Caco-2 (cell line): Measurements from ENCODE around the gene RPL38. TPM values are rescaled to one million over a fixed set of nuclear protein-coding genes. Genes with fewer than 3 reads are reported as not detected.

Source experiments
- BruUV-seq: library from RNA; stranded (reverse); fragments of 400-500 nt; replicated peaks from 2 replicates; lab custom pipeline; 2021; lab: Mats Ljungman, UMichigan
- CTCF ChIA-PET: fragments of 300-600 bp; sonication (Branson Sonifier 250); formaldehyde crosslinking; loops from one replicate; lab custom pipeline; 2022; ENCODE audit warnings: antibody characterized with exemption; lab: Charles Lee
- POLR2A ChIA-PET: fragments of 300-600 bp; sonication (Branson Sonifier 250); formaldehyde crosslinking; loops from one replicate; lab custom pipeline; 2022; ENCODE audit warnings: antibody characterized with exemption; lab: Charles Lee
- DNase-seq, 2 experiments: peaks; one replicate each; pipeline versions ENCODE4 v3.0.0 to v3.0.0-alpha.2; 2020 to 2022
- H3K27me3 ChIP-seq: replicated peaks from 2 replicates; pipeline ENCODE4 v1.6.0; 2011; ENCODE audit warnings: low read length; ENCODE audit not compliant: control insufficient read depth, insufficient read depth
- H3K36me3 ChIP-seq: 2 replicates; pipeline ENCODE4 v1.5.1; 2011; ENCODE audit warnings: low read length; ENCODE audit not compliant: control insufficient read depth, insufficient read depth
- H3K4me1 ChIP-seq: fragments of 250-450 bp; sonication (Bioruptor Pico); 2 replicates; pipeline ENCODE4 v1.5.1; 2020; ENCODE audit warnings: mild to moderate bottlenecking
- H3K4me3 ChIP-seq: 2 replicates; pipeline ENCODE4 v1.5.1; 2011; ENCODE audit warnings: low read depth, mild to moderate bottlenecking, control low read depth, low read length
- H3K9me3 ChIP-seq: fragments of 250-450 bp; sonication (Bioruptor Pico); 2 replicates; pipeline ENCODE4 v1.5.1; 2020; ENCODE audit warnings: mild to moderate bottlenecking, moderate library complexity
- H3K27ac Mint-ChIP-seq: one replicate; pipeline ENCODE4 v1.8.0; 2022; ENCODE audit warnings: mixed read lengths; ENCODE audit not compliant: unreplicated experiment
- H3K27me3 Mint-ChIP-seq: one replicate; pipeline ENCODE4 v1.8.0; 2022; ENCODE audit warnings: mixed read lengths; ENCODE audit not compliant: insufficient read depth, unreplicated experiment
- H3K36me3 Mint-ChIP-seq: one replicate; pipeline ENCODE4 v1.8.0; 2022; ENCODE audit warnings: mild to moderate bottlenecking, mixed read lengths; ENCODE audit not compliant: insufficient read depth, unreplicated experiment
- H3K4me1 Mint-ChIP-seq: one replicate; pipeline ENCODE4 v1.8.0; 2022; ENCODE audit warnings: low read depth, mixed read lengths; ENCODE audit not compliant: unreplicated experiment
- H3K4me3 Mint-ChIP-seq: one replicate; pipeline ENCODE4 v1.8.0; 2022; ENCODE audit warnings: mild to moderate bottlenecking, moderate library complexity, mixed read lengths; ENCODE audit not compliant: unreplicated experiment
- H3K9me3 Mint-ChIP-seq: one replicate; pipeline ENCODE4 v1.8.0; 2022; ENCODE audit warnings: mixed read lengths; ENCODE audit not compliant: unreplicated experiment
- CTCF ChIP-seq, 2 experiments: fragments of 200-600 bp in 1 of 2; IDR thresholded peaks; 1 replicate in 1 of 2; 2 replicates in 1 of 2; pipeline versions ENCODE4 v1.5.1 to v1.8.0; 2011 to 2022; ENCODE audit warnings: antibody characterized with exemption in 1 of 2, control low read depth in 1 of 2, inconsistent platforms in 1 of 2, low read depth in 1 of 2, low read length in 1 of 2, mild to moderate bottlenecking in 1 of 2, moderate library complexity in 1 of 2; ENCODE audit not compliant: insufficient read depth in 1 of 2, severe bottlenecking in 1 of 2, unreplicated experiment in 1 of 2
- intact Hi-C: fragments of 100-400 bp; cut with micrococcal nuclease; formaldehyde crosslinking; loops from one replicate; pipeline ENCODE4 v1.10.0; 2022; ENCODE audit not compliant: unreplicated experiment
- total RNA-seq: library from RNA; stranded (reverse); gene quantifications from 2 replicates; pipeline ENCODE4 v1.2.3, GENCODE V29; 2022

The RPL38 gene
- total RNA-seq, 1 experiment from 2014 or later, result 1,319 TPM

- no peak overlapping the region for H3K27ac Mint-ChIP-seq
- H3K9me3 Mint-ChIP-seq, result no peaks in the 10 kb centered on the region
These were observed 39.7 kb downstream of the RPL38 start for GRCh38 chr17:74243013-74243755.

GRCh38 chr17:74244128-74244527 is 40.6 kb downstream of the RPL38 start:
- intact Hi-C loops, result no loop called here
- Mint-ChIP-seq H3K36me3 (no peaks in the 10 kb centered on the region), H3K27me3 (no peaks in the 10 kb centered on the region), H3K27ac (no peak overlapping the region), H3K9me3 (no peaks in the 10 kb centered on the region), H3K4me3 (no peak overlapping the region), H3K4me1 (no peaks in the 10 kb centered on the region)
- no TSS peak for BruUV-seq
- Histone ChIP-seq H3K4me3 (no peak overlapping the region), H3K27me3 (no peaks in the 10 kb centered on the region), H3K4me1 (no peaks in the 10 kb centered on the region), H3K9me3 (no peaks in the 10 kb centered on the region), H3K36me3 (no peaks in the 10 kb centered on the region)
- no peak for TF ChIP-seq CTCF (IDR thresholded peaks at IDR 0.05; ENCODE audit: insufficient read depth in 1 of 2, low read depth in 1 of 2, low read length in 1 of 2, severe bottlenecking in 1 of 2, unreplicated experiment in 1 of 2)
- POLR2A ChIA-PET, result no interaction called here
- CTCF ChIA-PET, result no interaction called here
- no peak for DNase-seq

More at GRCh38 chr17:74243013-74243755, 39.7 kb downstream of the RPL38 start:
- Histone ChIP-seq H3K4me3 (no peak overlapping the region), H3K9me3 (no peaks in the 10 kb centered on the region), H3K4me1 (no peaks in the 10 kb centered on the region), H3K36me3 (no peaks in the 10 kb centered on the region), H3K27me3 (no peaks in the 10 kb centered on the region)
- H3K36me3 Mint-ChIP-seq, result no peaks in the 10 kb centered on the region
- no peaks in the 10 kb centered on the region for H3K4me1 Mint-ChIP-seq
- H3K4me3 Mint-ChIP-seq, result no peak overlapping the region
- intact Hi-C loops, result no loop called here
- TF ChIP-seq CTCF (IDR thresholded peaks at IDR 0.05; ENCODE audit: insufficient read depth in 1 of 2, low read depth in 1 of 2, low read length in 1 of 2, severe bottlenecking in 1 of 2, unreplicated experiment in 1 of 2), result no peak
- ChIA-PET POLR2A (no interaction called here), CTCF (no interaction called here)
- no TSS peak for BruUV-seq
- no peaks in the 10 kb centered on the region for H3K27me3 Mint-ChIP-seq
- no peak for DNase-seq

- no peak for DNase-seq
- TF ChIP-seq CTCF (IDR thresholded peaks at IDR 0.05; ENCODE audit: insufficient read depth in 1 of 2, low read depth in 1 of 2, low read length in 1 of 2, severe bottlenecking in 1 of 2, unreplicated experiment in 1 of 2), result no peak
- H3K27ac Mint-ChIP-seq, result no peak overlapping the region
- no TSS peak for BruUV-seq
- H3K4me3 ChIP-seq, result no peak overlapping the region
- H3K36me3 ChIP-seq, result no peaks in the 10 kb centered on the region
- no peaks in the 10 kb centered on the region for H3K9me3 ChIP-seq
- no peaks in the 10 kb centered on the region for H3K4me1 ChIP-seq
- intact Hi-C loops, result no loop called here
- no peaks in the 10 kb centered on the region for H3K9me3 Mint-ChIP-seq
- H3K36me3 Mint-ChIP-seq, result no peaks in the 10 kb centered on the region
- ChIA-PET CTCF (no interaction called here), POLR2A (no interaction called here)
- no peaks in the 10 kb centered on the region for H3K27me3 Mint-ChIP-seq
- H3K4me3 Mint-ChIP-seq, result no peak overlapping the region
- H3K27me3 ChIP-seq, result no peaks in the 10 kb centered on the region
- H3K4me1 Mint-ChIP-seq, result no peaks in the 10 kb centered on the region
These were observed 41.1 kb downstream of the RPL38 start for GRCh38 chr17:74244548-74244947.
